Muscle layer of duodenum (tissue), 2 donors: ENCODE results near the gene CDK3.
"Not testable (repeated sequence)": the region's sequence is repeated elsewhere in the genome, so short reads cannot be mapped to it uniquely, and the experiment has no call there.

Source experiments
- H3K27ac ChIP-seq: one replicate; pipeline ENCODE4 v1.7.0; 2013; ENCODE audit warnings: mild to moderate bottlenecking, low read length
- H3K27me3 ChIP-seq: one replicate; pipeline ENCODE4 v1.7.0; 2013; ENCODE audit warnings: low read depth, mild to moderate bottlenecking, control low read depth, low read length
- H3K36me3 ChIP-seq, 2 donors: one replicate each; pipeline ENCODE4 v1.7.0; 2013; ENCODE audit warnings: low read length in 2 of 2, control low read depth in 1 of 2, mild to moderate bottlenecking in 1 of 2; ENCODE audit not compliant: insufficient read depth in 2 of 2, control insufficient read depth in 1 of 2
- H3K4me1 ChIP-seq, 2 donors: one replicate each; pipeline ENCODE4 v1.7.0; 2013; ENCODE audit warnings: low read length in 2 of 2, mild to moderate bottlenecking in 2 of 2, control low read depth in 1 of 2, moderate library complexity in 1 of 2; ENCODE audit not compliant: insufficient read depth in 2 of 2, control insufficient read depth in 1 of 2
- H3K4me3 ChIP-seq, 2 donors: one replicate each; pipeline ENCODE4 v1.7.0; 2013; ENCODE audit warnings: low read length in 2 of 2, low read depth in 1 of 2, mild to moderate bottlenecking in 1 of 2
- H3K9me3 ChIP-seq, 2 donors: one replicate each; pipeline ENCODE4 v1.7.0; 2013; ENCODE audit warnings: low read length in 2 of 2, control low read depth in 1 of 2, mild to moderate bottlenecking in 1 of 2; ENCODE audit not compliant: control insufficient read depth in 1 of 2
- donor health status: healthy.

The CDK3 gene

GRCh38 chr17:76033139-76033538, 32.5 kb downstream of the CDK3 start:
- no peaks in the 10 kb centered on the region for H3K9me3 ChIP-seq
- no peak overlapping the region for H3K4me3 ChIP-seq
- H3K36me3 ChIP-seq, result peaks cover 0 to under 1% of the 10 kb centered on the region in 2 donors
- no peak overlapping the region for H3K27ac ChIP-seq
- peaks cover 0 to 32% of the 10 kb centered on the region in 2 donors for H3K4me1 ChIP-seq
- H3K27me3 ChIP-seq, result no peaks in the 10 kb centered on the region

- peak overlapping the region; percentile 37 for H3K27ac ChIP-seq
Observed at GRCh38 chr17:76034428-76035350, 34.0 kb downstream of the CDK3 start.

DNA sequence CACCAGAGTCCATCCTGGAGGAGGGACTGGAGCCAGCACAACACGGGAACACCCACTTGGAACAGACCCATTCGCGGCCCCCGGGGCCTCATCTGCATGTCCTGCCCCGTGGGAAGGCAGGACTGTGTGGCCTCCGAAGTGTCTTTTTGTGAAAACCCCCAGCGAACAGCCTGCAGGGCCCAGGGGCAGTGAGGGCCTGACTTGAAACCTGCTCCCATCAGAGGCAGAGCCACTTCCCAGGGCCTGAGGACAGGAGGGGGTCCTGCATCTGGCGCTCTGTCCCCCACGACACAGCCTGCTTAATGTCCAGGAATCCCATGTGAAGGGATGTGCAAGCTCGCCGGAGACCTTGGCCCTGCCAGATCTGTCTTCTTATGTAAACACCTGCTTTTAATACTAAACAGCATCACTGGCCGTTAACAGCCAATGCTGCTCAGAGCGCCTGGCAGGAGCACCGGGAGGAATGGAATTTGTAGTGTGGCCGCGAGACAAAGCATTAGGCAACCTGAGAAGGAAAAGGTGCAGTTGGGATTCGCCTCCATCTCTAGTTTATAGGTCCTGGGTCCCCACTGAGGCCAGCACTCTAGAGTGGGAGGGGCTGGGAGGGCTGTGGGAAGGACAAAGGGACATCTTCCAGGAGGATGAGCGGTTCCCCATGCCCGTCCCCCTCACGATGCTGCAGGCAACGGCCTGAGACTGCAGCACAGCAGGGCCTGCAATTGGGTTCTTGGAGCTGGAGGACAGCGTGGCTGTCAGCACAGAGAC, 36.0 kb downstream of the CDK3 start:
- Histone ChIP-seq H3K4me3 (peak overlapping the region in 1 of 2 donors; percentile 31), H3K27ac (no peak overlapping the region), H3K36me3 (peaks cover 30 to 35% of the 10 kb centered on the region in 2 donors), H3K27me3 (no peaks in the 10 kb centered on the region), H3K9me3 (no peaks in the 10 kb centered on the region), H3K4me1 (peaks cover 4 to 41% of the 10 kb centered on the region in 2 donors)

More at GRCh38 chr17:76034428-76035350, 34.0 kb downstream of the CDK3 start:
- Histone ChIP-seq H3K36me3 (peaks cover 11 to 16% of the 10 kb centered on the region in 2 donors), H3K4me3 (no peak overlapping the region), H3K9me3 (no peaks in the 10 kb centered on the region), H3K4me1 (peaks cover 3 to 32% of the 10 kb centered on the region in 2 donors), H3K27me3 (no peaks in the 10 kb centered on the region)

DNA sequence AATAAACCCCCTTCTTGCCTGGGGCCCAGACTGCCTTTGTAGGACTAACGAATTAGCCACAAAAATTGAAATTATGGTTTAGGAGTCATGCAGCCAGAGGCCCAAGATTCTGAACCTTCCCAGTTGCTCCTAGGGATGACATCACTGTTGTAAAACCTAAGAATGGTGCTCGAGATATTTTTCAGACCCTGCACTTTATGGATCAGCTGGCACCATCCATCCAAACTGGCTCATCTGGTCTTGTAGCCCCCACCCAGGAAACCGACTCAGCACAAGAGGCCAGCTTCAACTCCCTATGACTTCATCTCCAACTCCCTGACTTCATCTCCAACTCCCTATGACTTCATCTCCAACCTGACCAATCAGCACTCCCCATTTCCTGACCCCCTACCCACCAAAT, 37.4 kb downstream of the CDK3 start:
- Histone ChIP-seq H3K4me3 (no peak overlapping the region), H3K9me3 (no peaks in the 10 kb centered on the region), H3K27ac (peak overlapping the region; percentile 65), H3K36me3 (peaks cover 43 to 44% of the 10 kb centered on the region in 2 donors), H3K4me1 (peaks cover 4 to 40% of the 10 kb centered on the region in 2 donors), H3K27me3 (no peaks in the 10 kb centered on the region)

GRCh38 chr17:76039121-76039520, 38.5 kb downstream of the CDK3 start:
- H3K9me3 ChIP-seq, result no peaks in the 10 kb centered on the region
- peak overlapping the region; percentile 64 for H3K27ac ChIP-seq
- peaks cover 54% of the 10 kb centered on the region in 2 donors for H3K36me3 ChIP-seq
- no peak overlapping the region for H3K4me3 ChIP-seq
- H3K4me1 ChIP-seq, result peaks cover 4 to 30% of the 10 kb centered on the region in 2 donors
- H3K27me3 ChIP-seq, result no peaks in the 10 kb centered on the region

DNA sequence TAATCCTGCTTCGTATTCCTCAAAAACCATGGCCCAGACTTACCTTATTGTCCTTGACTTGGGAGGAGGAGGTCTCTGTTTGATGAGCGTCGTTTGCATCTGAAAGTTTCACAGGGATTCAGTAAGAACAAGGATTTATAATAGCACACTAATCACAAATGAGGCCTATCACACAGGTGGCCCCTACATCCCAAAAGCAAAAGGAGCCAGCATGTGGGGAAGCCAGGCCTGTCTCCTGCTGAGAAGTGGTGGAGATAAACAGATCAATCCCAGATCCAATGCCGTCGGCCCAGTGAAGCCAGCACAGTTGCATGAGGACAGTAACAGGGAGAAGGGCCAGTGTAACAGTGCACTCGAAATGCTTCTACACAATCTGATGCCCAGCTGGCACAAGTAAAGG, 39.7 kb downstream of the CDK3 start:
- H3K4me3 ChIP-seq, result no peak overlapping the region
- no peaks in the 10 kb centered on the region for H3K9me3 ChIP-seq
- H3K27me3 ChIP-seq, result no peaks in the 10 kb centered on the region
- H3K36me3 ChIP-seq, result peaks cover 63 to 65% of the 10 kb centered on the region in 2 donors
- no peak overlapping the region for H3K27ac ChIP-seq
- H3K4me1 ChIP-seq, result peaks cover 4 to 21% of the 10 kb centered on the region in 2 donors

GRCh38 chr17:76042868-76043267, 42.2 kb downstream of the CDK3 start:
- H3K9me3 ChIP-seq, H3K27me3 ChIP-seq, H3K27ac ChIP-seq, H3K4me1 ChIP-seq, H3K4me3 ChIP-seq: not testable (repeated sequence)
- H3K36me3 ChIP-seq, result peaks cover 81 to 88% of the 10 kb centered on the region in 2 donors

DNA sequence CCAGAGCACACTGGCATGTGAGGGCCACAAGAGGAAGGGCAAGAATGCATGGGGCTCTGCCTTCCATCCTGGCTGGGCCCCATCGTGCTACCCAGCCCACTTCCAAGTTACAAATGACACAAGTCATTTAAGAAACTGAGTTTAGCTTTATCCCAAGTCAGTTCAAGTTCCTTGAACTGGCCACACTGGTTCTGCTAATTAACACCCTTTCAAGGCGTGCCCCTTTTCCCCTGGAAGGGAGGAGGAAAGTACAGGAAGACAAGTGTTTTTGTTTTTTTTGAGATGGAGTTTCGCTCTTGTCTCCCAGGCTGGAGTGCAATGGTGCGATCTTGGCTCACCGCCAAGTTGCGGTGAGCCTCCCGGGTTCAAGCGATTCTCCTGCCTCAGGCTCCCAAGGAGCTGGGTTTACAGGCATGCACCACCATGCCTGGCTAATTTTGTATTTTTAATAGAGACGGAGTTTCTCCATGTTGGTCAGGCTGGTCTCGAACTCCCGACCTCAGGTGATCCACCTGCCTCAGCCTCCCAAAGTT, 43.9 kb downstream of the CDK3 start:
- not testable (repeated sequence) for H3K27me3 ChIP-seq, H3K27ac ChIP-seq, H3K4me3 ChIP-seq, H3K9me3 ChIP-seq
- H3K4me1 ChIP-seq, result peaks cover 3 to 23% of the 10 kb centered on the region in 2 donors
- H3K36me3 ChIP-seq, result peaks cover 82 to 93% of the 10 kb centered on the region in 2 donors

GRCh38 chr17:76046064-76046463, 45.4 kb downstream of the CDK3 start:
- peaks cover 81 to 87% of the 10 kb centered on the region in 2 donors for H3K36me3 ChIP-seq
- no peak overlapping the region for H3K27ac ChIP-seq

GRCh38 chr17:76048025-76048605, 47.5 kb downstream of the CDK3 start:
- H3K27me3 ChIP-seq, result no peaks in the 10 kb centered on the region
- peaks cover 0 to 14% of the 10 kb centered on the region in 2 donors for H3K4me1 ChIP-seq
- no peak overlapping the region for H3K27ac ChIP-seq
- H3K9me3 ChIP-seq, result no peaks in the 10 kb centered on the region
- H3K4me3 ChIP-seq, result no peak overlapping the region
- peaks cover 67 to 68% of the 10 kb centered on the region in 2 donors for H3K36me3 ChIP-seq

More at GRCh38 chr17:76046064-76046463, 45.4 kb downstream of the CDK3 start:
- H3K4me3 ChIP-seq, result no peak overlapping the region
- no peaks in the 10 kb centered on the region for H3K27me3 ChIP-seq
- H3K4me1 ChIP-seq, result peaks cover 0 to 14% of the 10 kb centered on the region in 2 donors
- no peaks in the 10 kb centered on the region for H3K9me3 ChIP-seq

DNA sequence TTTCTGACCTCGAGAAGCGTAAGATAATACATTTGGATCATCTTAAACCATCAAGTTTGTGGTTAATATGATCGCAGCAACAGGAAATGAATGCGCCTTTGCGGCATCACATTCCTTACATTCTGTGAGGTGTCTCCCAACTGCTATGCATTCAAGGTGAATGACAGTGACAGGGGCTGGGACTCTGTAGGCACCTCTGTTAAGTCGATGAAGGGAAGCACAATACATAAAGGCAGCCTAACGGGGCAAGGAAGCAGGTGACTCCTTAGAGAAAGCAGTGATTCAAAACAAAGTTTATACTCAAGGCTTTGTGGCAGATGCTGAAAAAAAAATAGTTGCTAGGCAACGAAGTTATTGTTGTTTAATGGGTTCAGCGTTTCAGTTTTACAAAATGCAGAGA, 48.1 kb downstream of the CDK3 start:
- peaks cover 67% of the 10 kb centered on the region in 2 donors for H3K36me3 ChIP-seq

More for the DNA sequence above, 48.1 kb downstream of the CDK3 start:
- H3K27ac ChIP-seq, result no peak overlapping the region
- no peak overlapping the region for H3K4me3 ChIP-seq
- no peaks in the 10 kb centered on the region for H3K9me3 ChIP-seq
- H3K4me1 ChIP-seq, result peaks cover 0 to 14% of the 10 kb centered on the region in 2 donors
- H3K27me3 ChIP-seq, result no peaks in the 10 kb centered on the region
